Measurements from ENCODE around the gene SPDYE1.

Gene SPDYE1

GRCh38 chr7:44045226-44046014, 47.7 kb downstream of the SPDYE1 start:
- FAIRE-seq = no peak

DNA sequence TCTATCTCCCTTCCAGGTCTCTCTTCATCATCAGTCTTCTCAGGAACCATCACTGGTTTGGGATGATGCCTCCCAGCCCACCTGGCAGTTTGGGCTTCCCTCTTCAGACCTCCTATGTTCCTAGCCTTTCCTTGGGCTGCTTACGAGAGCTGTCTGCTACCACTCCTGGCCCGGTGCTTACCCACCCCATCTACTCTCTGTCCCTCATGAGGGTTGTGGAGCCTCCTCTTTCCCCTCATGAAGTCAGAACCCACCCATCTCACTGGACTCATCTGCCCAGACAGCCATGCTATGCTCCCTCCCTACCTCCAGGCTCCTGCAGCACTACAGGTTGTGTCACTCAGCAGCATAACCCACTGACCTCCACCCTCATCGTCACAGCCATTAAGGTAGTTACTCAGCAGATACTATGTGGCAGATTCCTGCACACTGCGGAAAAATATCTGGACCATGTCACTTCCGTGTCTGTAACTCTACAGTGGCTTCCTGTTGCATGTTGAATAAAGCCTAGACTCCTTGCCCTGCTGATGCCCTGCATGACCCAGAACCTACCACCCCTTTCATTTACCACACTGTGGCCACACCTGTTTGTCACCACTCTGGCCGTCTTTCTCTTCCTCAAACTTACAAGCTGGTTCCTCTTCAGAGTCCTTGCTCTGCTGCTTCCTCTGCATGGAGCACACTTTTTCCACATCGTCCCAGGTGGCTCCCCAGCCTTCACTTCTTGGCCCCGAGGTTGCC, 48.8 kb downstream of the SPDYE1 start:
- FAIRE-seq = no peak

DNA sequence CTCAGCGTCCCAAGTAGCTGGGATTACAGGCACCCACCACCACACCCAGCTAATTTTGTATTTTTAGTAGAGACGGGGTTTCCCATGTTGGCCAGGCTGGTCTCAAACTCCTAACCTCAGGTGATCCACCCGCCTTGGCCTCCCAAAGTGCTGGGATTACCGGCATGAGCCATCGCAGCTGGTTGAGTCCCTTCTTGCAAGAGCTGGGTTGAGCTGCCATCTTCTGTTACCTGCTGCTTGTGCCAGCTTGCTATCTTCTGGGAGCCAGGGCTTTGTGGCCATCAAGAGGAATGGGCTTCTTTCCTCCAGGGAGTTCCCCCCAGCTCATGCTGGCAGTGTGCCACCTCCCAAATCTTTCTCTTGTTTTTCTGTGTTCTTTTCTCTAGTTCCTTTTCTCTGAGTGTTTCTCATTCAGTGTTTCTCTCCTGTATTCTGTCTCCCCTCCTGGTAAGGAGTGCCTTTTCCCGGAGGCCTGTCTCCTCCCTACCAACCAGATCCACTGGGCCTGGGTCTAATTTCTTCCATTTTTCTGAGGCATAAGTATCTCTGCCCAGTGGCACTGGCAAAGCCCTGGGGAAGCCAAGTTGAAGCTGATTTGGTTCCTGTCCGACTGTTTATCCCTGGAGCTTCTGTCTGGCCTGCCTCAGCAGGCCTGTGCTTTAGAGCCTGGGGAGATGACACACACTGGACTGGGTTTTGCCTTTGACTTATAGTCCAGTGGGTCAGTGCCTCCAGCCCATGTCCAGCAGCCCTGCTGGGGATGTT, 50.5 kb downstream of the SPDYE1 start:
- no peak for FAIRE-seq

- no peak for FAIRE-seq
Observed at GRCh38 chr7:44050121-44050914, 52.6 kb downstream of the SPDYE1 start.

GRCh38 chr7:44050915-44051560, 53.3 kb downstream of the SPDYE1 start:
- FAIRE-seq = no peak

DNA sequence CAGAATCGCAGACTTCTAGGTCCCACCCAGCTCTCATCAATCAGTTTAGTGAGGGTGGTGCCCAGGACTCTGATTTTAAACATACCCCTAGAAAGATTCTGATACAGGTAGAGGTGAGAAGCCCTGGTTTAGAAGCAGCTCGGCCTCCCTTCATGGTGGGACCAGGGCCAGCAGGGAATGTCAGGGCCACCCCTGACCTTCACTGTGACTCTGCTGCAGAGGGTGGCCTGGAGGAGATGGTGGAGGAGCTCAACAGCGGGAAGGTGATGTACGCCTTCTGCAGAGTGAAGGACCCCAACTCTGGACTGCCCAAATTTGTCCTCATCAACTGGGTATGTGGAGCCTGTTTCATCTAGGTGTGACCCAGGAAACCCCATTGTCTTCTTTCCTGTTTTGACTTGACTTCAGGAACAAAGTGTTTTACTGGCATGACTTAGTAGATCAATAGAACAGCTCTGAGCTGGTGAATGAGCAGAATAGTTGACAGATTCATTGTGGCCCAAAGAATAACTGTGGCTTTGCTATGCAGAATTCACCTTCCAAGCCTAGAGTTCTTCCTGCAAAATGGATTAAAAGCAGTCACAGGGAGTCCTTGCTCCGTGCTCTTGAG, 54.0 kb downstream of the SPDYE1 start:
- FAIRE-seq = no peak

DNA sequence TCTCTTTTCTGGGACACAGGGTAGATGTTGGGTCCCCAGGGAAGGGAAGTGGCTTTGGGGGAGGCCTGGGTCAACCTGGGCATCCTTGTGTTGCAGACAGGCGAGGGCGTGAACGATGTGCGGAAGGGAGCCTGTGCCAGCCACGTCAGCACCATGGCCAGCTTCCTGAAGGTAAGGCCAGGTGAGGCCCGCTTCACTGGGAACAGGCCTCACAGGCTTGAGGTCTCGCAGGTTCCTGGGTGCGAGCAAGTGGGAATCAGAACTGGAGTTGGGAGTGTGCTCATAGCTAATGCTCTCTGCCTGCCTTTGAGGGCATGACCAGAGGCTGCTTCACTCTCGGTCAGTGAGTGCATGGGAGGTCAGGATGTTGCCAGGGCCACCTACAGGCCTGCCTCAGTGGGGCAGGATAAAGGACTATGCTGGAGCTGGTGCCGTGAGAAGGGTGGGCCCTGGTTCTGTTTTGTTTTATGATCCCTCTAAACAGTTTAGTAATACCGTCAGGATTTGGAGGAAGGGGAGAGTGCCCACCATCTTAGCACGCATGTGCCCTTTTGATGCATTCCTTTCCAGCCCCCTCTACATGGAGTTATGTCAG, 55.2 kb downstream of the SPDYE1 start:
- no peak for FAIRE-seq

GRCh38 chr7:44056681-44057080, 59.0 kb downstream of the SPDYE1 start:
- no peak for FAIRE-seq

GRCh38 chr7:44057181-44057848, 59.6 kb downstream of the SPDYE1 start:
- FAIRE-seq = no peak

DNA sequence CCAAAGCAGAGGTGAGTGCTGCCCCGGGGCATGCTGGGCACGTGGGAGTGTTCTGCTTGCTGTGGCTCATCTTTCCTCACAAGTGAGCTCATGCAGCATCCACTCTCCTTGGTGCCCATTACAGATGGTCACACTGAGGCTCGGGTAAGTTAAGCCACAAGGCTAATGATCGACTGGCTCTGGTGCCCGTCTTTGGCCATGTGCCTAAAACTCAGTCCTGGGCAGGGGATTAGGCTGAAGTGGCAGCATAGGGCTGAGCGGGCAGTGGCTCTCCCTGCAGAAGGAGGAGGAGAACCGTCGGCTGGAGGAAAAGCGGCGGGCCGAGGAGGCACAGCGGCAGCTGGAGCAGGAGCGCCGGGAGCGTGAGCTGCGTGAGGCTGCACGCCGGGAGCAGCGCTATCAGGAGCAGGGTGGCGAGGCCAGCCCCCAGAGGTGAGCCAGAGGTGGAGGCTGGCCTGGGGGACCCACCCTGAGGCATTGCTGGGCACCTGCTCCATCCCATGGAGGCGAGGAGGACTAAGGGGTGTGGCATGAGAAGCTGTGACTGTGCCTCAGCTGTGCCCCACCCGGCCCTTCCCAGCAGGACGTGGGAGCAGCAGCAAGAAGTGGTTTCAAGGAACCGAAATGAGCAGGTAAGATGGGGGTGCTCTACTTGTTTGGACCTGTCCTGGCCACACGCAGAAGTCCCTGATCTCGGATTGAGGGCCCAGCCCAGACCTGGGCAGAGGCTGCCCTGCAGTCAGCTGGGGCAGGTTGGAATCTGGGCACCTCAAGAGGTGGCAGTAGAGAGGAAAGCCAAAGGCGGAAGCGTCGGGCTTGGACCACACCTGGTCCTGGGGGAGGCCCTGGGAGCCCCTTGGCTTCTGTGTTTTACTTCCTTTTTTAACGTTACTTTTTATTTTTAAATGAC, 60.4 kb downstream of the SPDYE1 start:
- FAIRE-seq = no peak

DNA sequence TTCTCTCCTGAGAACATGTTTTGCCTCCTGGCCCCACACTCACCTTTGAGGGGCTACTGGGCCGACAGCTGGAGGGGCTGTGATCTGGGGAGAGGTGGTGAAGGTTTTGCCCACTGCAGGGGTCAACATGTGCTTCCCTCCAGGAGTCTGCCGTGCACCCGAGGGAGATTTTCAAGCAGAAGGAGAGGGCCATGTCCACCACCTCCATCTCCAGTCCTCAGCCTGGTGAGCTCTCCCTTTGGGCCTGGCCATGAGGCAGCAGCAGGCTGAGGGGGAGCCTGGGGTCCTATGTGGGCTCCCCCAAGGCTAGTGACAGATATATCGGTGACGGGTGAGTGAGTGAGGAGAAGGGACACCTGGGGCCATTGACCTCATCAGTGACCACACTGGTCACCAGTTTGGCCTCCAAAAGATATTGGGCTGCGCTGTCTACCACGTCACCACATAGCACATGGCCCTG, 61.1 kb downstream of the SPDYE1 start:
- no peak for FAIRE-seq

DNA sequence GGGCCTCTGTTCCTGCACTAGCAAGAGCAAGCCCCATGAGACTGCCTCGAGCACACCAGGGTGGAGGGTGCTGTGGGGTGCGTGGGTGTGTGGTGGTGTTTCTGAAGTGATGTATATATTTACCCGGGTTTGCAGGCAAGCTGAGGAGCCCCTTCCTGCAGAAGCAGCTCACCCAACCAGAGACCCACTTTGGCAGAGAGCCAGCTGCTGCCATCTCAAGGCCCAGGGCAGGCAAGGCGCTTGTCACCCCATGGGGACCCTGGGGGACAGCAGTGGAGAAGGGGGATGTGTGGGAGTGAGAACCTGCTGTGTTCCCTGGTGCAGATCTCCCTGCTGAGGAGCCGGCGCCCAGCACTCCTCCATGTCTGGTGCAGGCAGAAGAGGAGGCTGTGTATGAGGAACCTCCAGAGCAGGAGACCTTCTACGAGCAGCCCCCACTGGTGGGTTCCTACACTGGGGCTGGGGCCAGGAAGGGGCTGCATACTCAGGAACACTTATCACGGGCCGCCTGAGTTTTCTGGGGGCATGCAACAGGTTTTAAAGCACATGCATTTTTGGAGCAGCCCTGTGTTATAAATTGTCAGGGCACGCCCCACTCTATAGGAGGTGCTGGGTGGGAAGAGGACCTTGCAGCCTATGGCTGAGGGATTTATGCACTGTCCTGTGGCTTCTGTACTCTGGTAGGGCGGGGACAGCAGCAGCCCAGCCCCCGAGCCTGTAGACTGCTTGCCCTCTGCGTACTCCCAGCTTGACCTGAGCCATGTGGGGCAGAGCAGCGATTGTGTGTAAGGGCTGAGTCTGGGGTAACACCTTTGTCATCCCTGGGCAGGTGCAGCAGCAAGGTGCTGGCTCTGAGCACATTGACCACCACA, 61.8 kb downstream of the SPDYE1 start:
- FAIRE-seq = no peak
